Natural killer cell (primary cell): ENCODE results near the gene TPSAB1. TPM values are rescaled to one million over a fixed set of nuclear protein-coding genes. Genes with fewer than 3 reads are reported as not detected.

Experiments used
- ATAC-seq, 3 donors: fragments of 150-1000 bp in 2 of 3; fragments of 200-7000 bp in 1 of 3; cut with Tn5 transposase; 1 replicate in 1 of 3; 2 replicates in 2 of 3; pipeline ENCODE4 v1.10.0; 2021; ENCODE audit warnings: mild to moderate bottlenecking in 2 of 3, moderate library complexity in 2 of 3
- DNase-seq, 2 donors: peaks; one replicate each; pipeline versions ENCODE4 v3.0.0 to v3.0.0-alpha.2; 2013 to 2021; ENCODE audit warnings: mixed read lengths in 1 of 2
- H3K27ac ChIP-seq: one replicate; pipeline ENCODE4 v1.5.1; 2013; ENCODE audit warnings: mild to moderate bottlenecking, low read length
- H3K27me3 ChIP-seq: one replicate; pipeline ENCODE4 v1.6.1; 2013; ENCODE audit warnings: low read length; ENCODE audit not compliant: control insufficient read depth, insufficient read depth
- H3K36me3 ChIP-seq: one replicate; pipeline ENCODE4 v1.6.1; 2013; ENCODE audit warnings: low read length; ENCODE audit not compliant: control insufficient read depth, insufficient read depth
- H3K4me1 ChIP-seq: one replicate; pipeline ENCODE4 v1.6.1; 2013; ENCODE audit warnings: low read length; ENCODE audit not compliant: control insufficient read depth, insufficient read depth
- H3K4me3 ChIP-seq: one replicate; pipeline ENCODE4 v1.5.1; 2013; ENCODE audit warnings: low read length
- H3K9me3 ChIP-seq: one replicate; pipeline ENCODE4 v1.6.1; 2013; ENCODE audit warnings: low read length; ENCODE audit not compliant: control insufficient read depth, insufficient read depth
- H3K27ac Mint-ChIP-seq, 2 donors: one replicate each; pipeline ENCODE4 v1.8.0; 2022; ENCODE audit warnings: mild to moderate bottlenecking in 2 of 2, mixed read lengths in 2 of 2, moderate library complexity in 1 of 2
- H3K27me3 Mint-ChIP-seq, 2 donors: one replicate each; pipeline ENCODE4 v1.8.0; 2022; ENCODE audit warnings: low read depth in 2 of 2, mixed read lengths in 2 of 2
- H3K36me3 Mint-ChIP-seq: one replicate; pipeline ENCODE4 v1.8.0; 2022; ENCODE audit warnings: mixed read lengths
- H3K4me1 Mint-ChIP-seq, 2 donors: one replicate each; pipeline ENCODE4 v1.8.0; 2022; ENCODE audit warnings: mixed read lengths in 2 of 2
- H3K4me3 Mint-ChIP-seq: one replicate; pipeline ENCODE4 v1.8.0; 2022; ENCODE audit warnings: mild to moderate bottlenecking, moderate library complexity, mixed read lengths
- H3K9me3 Mint-ChIP-seq, 2 donors: one replicate each; pipeline ENCODE4 v1.8.0; 2022; ENCODE audit warnings: mixed read lengths in 2 of 2
- WGBS: methylation state at CpG from one replicate; pipeline ENCODE4 v1.1.7; 2013; ENCODE audit warnings: missing lambda C conversion rate; ENCODE audit not compliant: insufficient coverage; 5-methylcytosine and 5-hydroxymethylcytosine counted together
- intact Hi-C: fragments of 100-400 bp; cut with micrococcal nuclease; formaldehyde crosslinking; loops from one replicate; pipeline ENCODE4 v1.14.2; 2022
- total RNA-seq, 4 donors: library from RNA; stranded (reverse); fragments of 120-200 nt in 1 of 4; gene quantifications; one replicate each; pipeline versions ENCODE4 v1.2.3 to v1.2.4, GENCODE V29; 2013 to 2022
- TF ChIP-seq, protein P1 (sequence below): fragments of 200-600 bp; IDR thresholded peaks from one replicate; pipeline ENCODE4 v1.8.0; 2022; ENCODE audit warnings: antibody characterized with exemption

The TPSAB1 gene
- total RNA-seq, 3 donors from 2014 or later (not counting 1 experiment from before 2014, with no cell fraction given) = 0.82 to 13.4 TPM; not detected in 1

DNA sequence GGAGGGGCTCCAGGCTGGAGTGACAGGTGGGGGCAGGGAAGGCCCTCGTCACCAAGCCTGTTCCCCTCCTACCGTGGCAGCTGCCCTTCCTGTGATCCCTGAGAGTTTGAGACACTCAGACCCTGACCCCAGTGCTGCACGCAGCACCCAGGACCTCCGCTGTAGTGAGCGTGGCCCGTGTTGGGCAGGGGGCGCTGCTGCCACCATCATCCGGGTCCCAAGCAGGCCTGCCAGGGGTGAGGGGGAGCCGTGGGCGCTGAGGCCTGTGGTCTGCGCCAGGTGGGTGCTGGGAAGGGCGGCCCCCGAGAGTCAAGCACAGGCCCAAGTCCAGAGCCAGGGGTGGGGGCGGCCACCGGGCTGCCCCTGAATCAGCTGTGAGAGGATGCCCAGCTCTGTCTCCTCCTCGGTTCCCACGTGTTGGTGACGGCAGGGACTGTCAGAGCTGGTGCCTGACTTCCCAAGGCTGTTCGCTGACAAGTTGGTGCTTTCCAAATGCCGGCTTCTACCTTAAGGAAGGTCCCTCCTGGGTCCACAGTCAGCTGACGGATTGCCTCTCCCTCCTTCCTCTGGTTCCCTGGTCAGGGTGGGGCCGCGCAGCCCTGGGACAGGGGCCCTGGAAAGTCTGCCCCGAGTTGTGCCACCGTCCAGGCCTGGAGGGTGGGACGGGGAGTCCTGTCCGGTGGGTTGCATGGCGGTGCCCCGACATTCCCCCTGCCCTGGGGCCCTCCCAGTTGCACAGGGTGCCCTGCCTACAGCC is 46.5 kb upstream of the TPSAB1 start:
- TF ChIP-seq, protein P1, sequence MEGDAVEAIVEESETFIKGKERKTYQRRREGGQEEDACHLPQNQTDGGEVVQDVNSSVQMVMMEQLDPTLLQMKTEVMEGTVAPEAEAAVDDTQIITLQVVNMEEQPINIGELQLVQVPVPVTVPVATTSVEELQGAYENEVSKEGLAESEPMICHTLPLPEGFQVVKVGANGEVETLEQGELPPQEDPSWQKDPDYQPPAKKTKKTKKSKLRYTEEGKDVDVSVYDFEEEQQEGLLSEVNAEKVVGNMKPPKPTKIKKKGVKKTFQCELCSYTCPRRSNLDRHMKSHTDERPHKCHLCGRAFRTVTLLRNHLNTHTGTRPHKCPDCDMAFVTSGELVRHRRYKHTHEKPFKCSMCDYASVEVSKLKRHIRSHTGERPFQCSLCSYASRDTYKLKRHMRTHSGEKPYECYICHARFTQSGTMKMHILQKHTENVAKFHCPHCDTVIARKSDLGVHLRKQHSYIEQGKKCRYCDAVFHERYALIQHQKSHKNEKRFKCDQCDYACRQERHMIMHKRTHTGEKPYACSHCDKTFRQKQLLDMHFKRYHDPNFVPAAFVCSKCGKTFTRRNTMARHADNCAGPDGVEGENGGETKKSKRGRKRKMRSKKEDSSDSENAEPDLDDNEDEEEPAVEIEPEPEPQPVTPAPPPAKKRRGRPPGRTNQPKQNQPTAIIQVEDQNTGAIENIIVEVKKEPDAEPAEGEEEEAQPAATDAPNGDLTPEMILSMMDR = no peak
- ATAC-seq (no peak), DNase-seq (no peak)
- no peak overlapping the region for H3K27ac Mint-ChIP-seq
- Histone ChIP-seq H3K4me1 (no peaks in the 10 kb centered on the region), H3K36me3 (no peaks in the 10 kb centered on the region), H3K27ac (no peak overlapping the region), H3K27me3 (no peaks in the 10 kb centered on the region), H3K9me3 (no peaks in the 10 kb centered on the region), H3K4me3 (no peak overlapping the region)
- no peaks in the 10 kb centered on the region for H3K9me3 Mint-ChIP-seq
- no peaks in the 10 kb centered on the region for H3K4me1 Mint-ChIP-seq
- intact Hi-C loops = no loop called here
- no peaks in the 10 kb centered on the region for H3K36me3 Mint-ChIP-seq
- H3K27me3 Mint-ChIP-seq = peaks cover 0 to 3% of the 10 kb centered on the region in 2 donors
- no peak overlapping the region for H3K4me3 Mint-ChIP-seq
- 73% methylated on average over 29 of the region's 29 CpGs for WGBS

DNA sequence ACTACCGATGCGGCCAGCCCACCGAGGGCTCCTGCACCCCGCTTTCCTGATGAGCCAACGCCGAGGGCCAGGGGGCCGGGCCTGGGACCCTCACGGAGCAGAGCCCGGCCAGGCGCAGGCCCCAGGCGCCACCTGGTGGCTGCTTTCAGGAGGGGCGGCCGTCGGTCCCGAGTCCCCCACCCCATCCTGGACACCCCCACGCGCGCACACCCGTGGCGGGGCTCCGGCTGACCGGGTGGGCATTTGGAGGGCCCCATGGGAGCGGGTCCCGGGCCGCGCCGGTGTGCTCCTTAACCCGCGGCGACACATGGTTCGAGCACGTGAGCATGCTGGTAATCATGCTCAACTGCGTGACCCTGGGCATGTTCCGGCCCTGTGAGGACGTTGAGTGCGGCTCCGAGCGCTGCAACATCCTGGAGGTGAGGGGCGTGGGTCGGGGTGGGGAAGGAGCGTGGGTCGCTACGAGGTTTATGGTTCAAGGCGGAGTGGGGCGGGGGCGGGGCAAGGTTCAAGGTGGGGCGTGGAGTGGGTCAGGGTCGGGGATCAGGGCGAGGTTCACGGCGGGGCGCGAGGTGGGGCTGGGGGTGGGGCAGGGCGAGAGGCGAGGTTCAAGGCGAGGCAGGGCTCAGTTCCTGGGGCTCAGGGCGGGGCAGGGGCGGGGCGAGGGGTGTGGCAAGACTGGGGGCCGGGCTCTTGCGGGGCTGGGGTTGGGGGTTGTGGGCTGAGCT is 45.7 kb upstream of the TPSAB1 start:
- Mint-ChIP-seq H3K9me3 (peaks cover 0 to 2% of the 10 kb centered on the region in 2 donors), H3K4me3 (no peak overlapping the region), H3K27me3 (peaks cover 0 to 3% of the 10 kb centered on the region in 2 donors), H3K4me1 (no peaks in the 10 kb centered on the region), H3K36me3 (no peaks in the 10 kb centered on the region), H3K27ac (no peak overlapping the region)
- WGBS = 34% methylated on average over 61 of the region's 61 CpGs
- H3K4me1 ChIP-seq = no peaks in the 10 kb centered on the region
- intact Hi-C loops = no loop called here
- H3K4me3 ChIP-seq = no peak overlapping the region
- DNase-seq (peak in 1 of 2 donors; percentile 46), ATAC-seq (no peak)
- no peak overlapping the region for H3K27ac ChIP-seq
- H3K27me3 ChIP-seq = no peaks in the 10 kb centered on the region
- TF ChIP-seq, protein P1 = peak; percentile 48
- no peaks in the 10 kb centered on the region for H3K9me3 ChIP-seq
- no peaks in the 10 kb centered on the region for H3K36me3 ChIP-seq

DNA sequence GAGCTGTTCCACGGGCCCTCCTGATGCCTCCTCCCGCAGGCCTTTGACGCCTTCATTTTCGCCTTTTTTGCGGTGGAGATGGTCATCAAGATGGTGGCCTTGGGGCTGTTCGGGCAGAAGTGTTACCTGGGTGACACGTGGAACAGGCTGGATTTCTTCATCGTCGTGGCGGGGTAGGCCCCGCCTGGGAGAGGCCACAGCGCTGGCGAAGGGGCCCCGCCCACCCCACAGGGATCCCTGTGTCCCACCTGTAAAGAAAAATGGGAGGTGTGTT is 45.2 kb upstream of the TPSAB1 start:
- Mint-ChIP-seq H3K27me3 (peaks cover 0 to 3% of the 10 kb centered on the region in 2 donors), H3K9me3 (peaks cover 0 to 2% of the 10 kb centered on the region in 2 donors), H3K4me3 (no peak overlapping the region), H3K27ac (no peak overlapping the region), H3K4me1 (no peaks in the 10 kb centered on the region), H3K36me3 (no peaks in the 10 kb centered on the region)
- ATAC-seq (no peak), DNase-seq (no peak)
- H3K9me3 ChIP-seq = no peaks in the 10 kb centered on the region
- no peaks in the 10 kb centered on the region for H3K4me1 ChIP-seq
- TF ChIP-seq, protein P1 = no peak
- no peak overlapping the region for H3K4me3 ChIP-seq
- 77% methylated on average over 14 of the region's 14 CpGs for WGBS
- H3K36me3 ChIP-seq = no peaks in the 10 kb centered on the region
- intact Hi-C loops = no loop called here
- H3K27ac ChIP-seq = no peak overlapping the region
- no peaks in the 10 kb centered on the region for H3K27me3 ChIP-seq
